IMR-90 (cell line): ENCODE measurements around the gene MYL10.

Source experiments
- CTCF ChIP-seq: conservative IDR thresholded peaks from 2 replicates; pipeline ENCODE4 v1.5.1; 2012; ENCODE audit warnings: mild to moderate bottlenecking, low read depth, low read length, improper control_type of control experiment
- POLR2A ChIP-seq: IDR thresholded peaks from 2 replicates; pipeline ENCODE4 v1.6.1; 2012; ENCODE audit warnings: mild to moderate bottlenecking, low read depth, low read length

- TF ChIP-seq CTCF (no peak), POLR2A (no peak)
Measured at GRCh38 chr7:101596898-101597297, 32.2 kb downstream of the MYL10 start.
